ENCODE measurements around the gene MT1X. TPM values are rescaled to one million over a fixed set of nuclear protein-coding genes. Genes with fewer than 3 reads are reported as not detected.

Gene MT1X
- total and polyA plus RNA-seq, 7 experiments from 2014 or later: 15.0 to 157 (median 26.8) TPM

GRCh38 chr16:56679078-56679730 lies 3.1 kb upstream of the MT1X start:
- Histone ChIP-seq H3K4me3 (ENCODE audit: low read length) (no peak overlapping the region), H3K27me3 (ENCODE audit: control insufficient read depth in 2 of 2, insufficient read depth in 2 of 2, low read length in 2 of 2) (no peaks in the 10 kb centered on the region), H3K27ac (ENCODE audit: low read depth, low read length) (no peak overlapping the region), H3K9me3 (ENCODE audit: control insufficient read depth in 2 of 3, low read length in 3 of 3) (no peaks in the 10 kb centered on the region), H3K4me1 (ENCODE audit: control insufficient read depth in 2 of 2, insufficient read depth in 2 of 2, low read length in 2 of 2) (peaks cover 13 to 22% of the 10 kb centered on the region in 2 donors), H3K36me3 (ENCODE audit: control insufficient read depth in 2 of 3, insufficient read depth in 3 of 3, low read length in 3 of 3) (no peaks in the 10 kb centered on the region)
- ChIA-PET CTCF (interaction anchor here (1.1 kb wide), 1 partner anchor 23 kb away, joined by 3 read pairs; no protein-coding TSS in a partner anchor), POLR2A (interaction anchor here (0.8 to 2.1 kb wide), 6 partner anchors 8 to 166 kb away, joined by 3 to 7 read pairs (median 4); no protein-coding TSS in a partner anchor)
- Mint-ChIP-seq H3K4me1 (peaks cover 7 to 43% (median 36%) of the 10 kb centered on the region in 7 donors), H3K36me3 (peaks cover 0 to 5% (median 0%) of the 10 kb centered on the region in 5 donors), H3K27ac (peak overlapping the region in 2 of 9 donors; percentile 16 to 33), H3K9me3 (no peaks in the 10 kb centered on the region), H3K4me3 (no peak overlapping the region), H3K27me3 (peaks cover 2 to 13% (median 8%) of the 10 kb centered on the region in 5 donors)
- intact Hi-C loops (cut with micrococcal nuclease): no loop called here
- no peak for DNase-seq
- ATAC-seq: no peak

- no peaks in the 10 kb centered on the region for H3K27me3 ChIP-seq (ENCODE audit: control insufficient read depth in 2 of 2, insufficient read depth in 2 of 2, low read length in 2 of 2)
- no peak overlapping the region for H3K4me3 Mint-ChIP-seq
- H3K36me3 Mint-ChIP-seq: peaks cover 0 to 10% (median 0%) of the 10 kb centered on the region in 5 donors
- peak overlapping the region in 2 of 9 donors; percentile 43 to 62 for H3K27ac Mint-ChIP-seq
- no peak overlapping the region for H3K4me3 ChIP-seq (ENCODE audit: low read length)
- no peak overlapping the region for H3K27ac ChIP-seq (ENCODE audit: low read depth, low read length)
- peaks cover 7 to 41% (median 37%) of the 10 kb centered on the region in 7 donors for H3K4me1 Mint-ChIP-seq
- POLR2A ChIA-PET: interaction anchor here (0.8 to 1.3 kb wide), 4 partner anchors 9 to 166 kb away, joined by 3 to 6 read pairs (median 4); no protein-coding TSS in a partner anchor
- DNase-seq (no peak), ATAC-seq (no peak)
- peaks cover 13 to 22% of the 10 kb centered on the region in 2 donors for H3K4me1 ChIP-seq (ENCODE audit: control insufficient read depth in 2 of 2, insufficient read depth in 2 of 2, low read length in 2 of 2)
- H3K9me3 Mint-ChIP-seq: peaks cover 0 to 2% (median 0%) of the 10 kb centered on the region in 11 donors
- intact Hi-C loops (cut with micrococcal nuclease): loop anchor here in 1 of 2 donors (5.0 kb wide), 2 partner anchors 38 to 252 kb away; partner anchors contain the start of gene HERPUD1
- H3K36me3 ChIP-seq (ENCODE audit: control insufficient read depth in 2 of 3, insufficient read depth in 3 of 3, low read length in 3 of 3): no peaks in the 10 kb centered on the region
- CTCF ChIA-PET: interaction anchor here (1.1 kb wide), 1 partner anchor 22 kb away, joined by 3 read pairs; no protein-coding TSS in a partner anchor
- H3K27me3 Mint-ChIP-seq: peaks cover 0 to 10% (median 6%) of the 10 kb centered on the region in 5 donors
- H3K9me3 ChIP-seq (ENCODE audit: control insufficient read depth in 2 of 3, low read length in 3 of 3): no peaks in the 10 kb centered on the region
These were observed 2.5 kb upstream of the MT1X start for GRCh38 chr16:56679818-56680217.

- DNase-seq (no peak), ATAC-seq (no peak)
- H3K4me1 Mint-ChIP-seq: peaks cover 0 to 28% (median 25%) of the 10 kb centered on the region in 7 donors
- Histone ChIP-seq H3K4me3 (ENCODE audit: low read length) (peak overlapping the region; percentile 93), H3K4me1 (ENCODE audit: control insufficient read depth in 2 of 2, insufficient read depth in 2 of 2, low read length in 2 of 2) (peaks cover 13 to 15% of the 10 kb centered on the region in 2 donors), H3K36me3 (ENCODE audit: control insufficient read depth in 2 of 3, insufficient read depth in 3 of 3, low read length in 3 of 3) (no peaks in the 10 kb centered on the region), H3K27me3 (ENCODE audit: control insufficient read depth in 2 of 2, insufficient read depth in 2 of 2, low read length in 2 of 2) (no peaks in the 10 kb centered on the region), H3K9me3 (ENCODE audit: control insufficient read depth in 2 of 3, low read length in 3 of 3) (no peaks in the 10 kb centered on the region), H3K27ac (ENCODE audit: low read depth, low read length) (peak overlapping the region; percentile 81)
- ChIA-PET POLR2A (interaction anchor here (0.6 to 3.0 kb wide), 18 partner anchors 11 to 165 kb away, joined by 3 to 19 read pairs (median 6); partner anchors contain the start of genes MT1F, MT1G and MT2A), CTCF (interaction anchor here (0.5 to 4.0 kb wide), 5 partner anchors 9 to 350 kb away, joined by 3 to 31 read pairs (median 3); no protein-coding TSS in a partner anchor)
- H3K27ac Mint-ChIP-seq: peak overlapping the region; percentile 89 to 99 (median 95)
- intact Hi-C loops (cut with micrococcal nuclease): loop anchor here (1.0 to 5.0 kb wide), 15 partner anchors 9 to 1052 kb away; partner anchors contain the start of genes MT1F (in 2 of the 2), MT2A (in 2 of the 2), HERPUD1 (in 1 of the 2) and KATNB1 (in 1 of the 2)
- H3K4me3 Mint-ChIP-seq: peak overlapping the region; percentile 86 to 99 (median 96)
- H3K27me3 Mint-ChIP-seq: peaks cover 0 to 5% (median 0%) of the 10 kb centered on the region in 5 donors
- H3K9me3 Mint-ChIP-seq: peaks cover 0 to 11% (median 4%) of the 10 kb centered on the region in 11 donors
- peaks cover 0 to 17% (median 11%) of the 10 kb centered on the region in 5 donors for H3K36me3 Mint-ChIP-seq
These were observed 580 bp downstream of the MT1X start for GRCh38 chr16:56682703-56683397.

GRCh38 chr16:56683424-56684172 lies 1.3 kb downstream of the MT1X start:
- Histone ChIP-seq H3K27me3 (ENCODE audit: control insufficient read depth in 2 of 2, insufficient read depth in 2 of 2, low read length in 2 of 2) (no peaks in the 10 kb centered on the region), H3K27ac (ENCODE audit: low read depth, low read length) (no peak overlapping the region), H3K9me3 (ENCODE audit: control insufficient read depth in 2 of 3, low read length in 3 of 3) (no peaks in the 10 kb centered on the region), H3K36me3 (ENCODE audit: control insufficient read depth in 2 of 3, insufficient read depth in 3 of 3, low read length in 3 of 3) (no peaks in the 10 kb centered on the region), H3K4me3 (ENCODE audit: low read length) (peak overlapping the region; percentile 93), H3K4me1 (ENCODE audit: control insufficient read depth in 2 of 2, insufficient read depth in 2 of 2, low read length in 2 of 2) (peaks cover 13 to 15% of the 10 kb centered on the region in 2 donors)
- ATAC-seq: no peak
- Mint-ChIP-seq H3K27ac (peak overlapping the region in 7 of 9 donors; percentile 9 to 99 (median 89)), H3K4me3 (peak overlapping the region; percentile 86 to 99 (median 96)), H3K9me3 (peaks cover 0 to 11% (median 4%) of the 10 kb centered on the region in 11 donors), H3K36me3 (peaks cover 0 to 17% (median 13%) of the 10 kb centered on the region in 5 donors), H3K27me3 (peaks cover 0 to 10% (median 0%) of the 10 kb centered on the region in 5 donors), H3K4me1 (peaks cover 0 to 28% (median 25%) of the 10 kb centered on the region in 7 donors)
- intact Hi-C loops (cut with micrococcal nuclease): loop anchor here (2.0 to 5.0 kb wide), 3 partner anchors 41 to 249 kb away; partner anchors contain the start of gene HERPUD1 (in 1 of the 2)
- ChIA-PET POLR2A (interaction anchor here (0.9 to 3.0 kb wide), 13 partner anchors 10 to 166 kb away, joined by 3 to 19 read pairs (median 7); partner anchors contain the start of genes MT1F and MT2A), CTCF (interaction anchor here (1.3 to 4.0 kb wide), 4 partner anchors 10 to 106 kb away, joined by 3 to 31 read pairs (median 6); no protein-coding TSS in a partner anchor)
- DNase-seq: no peak

GRCh38 chr16:56684256-56684925 lies 2.1 kb downstream of the MT1X start:
- Histone ChIP-seq H3K9me3 (ENCODE audit: control insufficient read depth in 2 of 3, low read length in 3 of 3) (no peaks in the 10 kb centered on the region), H3K4me3 (ENCODE audit: low read length) (no peak overlapping the region), H3K27me3 (ENCODE audit: control insufficient read depth in 2 of 2, insufficient read depth in 2 of 2, low read length in 2 of 2) (no peaks in the 10 kb centered on the region), H3K4me1 (ENCODE audit: control insufficient read depth in 2 of 2, insufficient read depth in 2 of 2, low read length in 2 of 2) (peaks cover 13 to 15% of the 10 kb centered on the region in 2 donors), H3K36me3 (ENCODE audit: control insufficient read depth in 2 of 3, insufficient read depth in 3 of 3, low read length in 3 of 3) (no peaks in the 10 kb centered on the region), H3K27ac (ENCODE audit: low read depth, low read length) (no peak overlapping the region)
- POLR2A ChIA-PET: no interaction called here
- Mint-ChIP-seq H3K4me1 (peaks cover 0 to 28% (median 25%) of the 10 kb centered on the region in 7 donors), H3K4me3 (peak overlapping the region; percentile 22 to 99 (median 96)), H3K9me3 (peaks cover 0 to 11% (median 4%) of the 10 kb centered on the region in 11 donors), H3K27ac (peak overlapping the region in 4 of 9 donors; percentile 39 to 95 (median 72)), H3K27me3 (peaks cover 0 to 10% (median 0%) of the 10 kb centered on the region in 5 donors), H3K36me3 (peaks cover 0 to 17% (median 13%) of the 10 kb centered on the region in 5 donors)
- DNase-seq: no peak
- no peak for ATAC-seq
- CTCF ChIA-PET: interaction anchor here (1.3 to 4.0 kb wide), 3 partner anchors 10 to 107 kb away, joined by 3 to 31 read pairs (median 8); no protein-coding TSS in a partner anchor
- intact Hi-C loops (cut with micrococcal nuclease): loop anchor here in 1 of 2 donors (5.0 kb wide), 2 partner anchors 42 to 248 kb away; partner anchors contain the start of gene HERPUD1
